BE2C (cell line): ENCODE results near the gene FYCO1. TPM values are rescaled to one million over a fixed set of nuclear protein-coding genes. Genes with fewer than 3 reads are reported as not detected.
A peak's percentile ranks its signal among the peaks of the same experiment; 100 is the strongest.
"Not testable (repeated sequence)": the region's sequence is repeated elsewhere in the genome, so short reads cannot be mapped to it uniquely, and the experiment has no call there.

Source experiments
- DNase-seq: peaks from one replicate; pipeline ENCODE4 v3.0.0-alpha.2; 2020
- H3K27me3 ChIP-seq: fragments of 250-450 bp; sonication (Bioruptor Pico); 2 replicates; pipeline ENCODE4 v1.5.1; 2020; ENCODE audit warnings: mild to moderate bottlenecking
- H3K36me3 ChIP-seq: fragments of 250-450 bp; sonication (Bioruptor Pico); 2 replicates; pipeline ENCODE4 v1.5.1; 2020; ENCODE audit warnings: mild to moderate bottlenecking
- H3K4me1 ChIP-seq: fragments of 250-450 bp; sonication (Bioruptor Pico); 2 replicates; pipeline ENCODE4 v1.5.1; 2020
- H3K4me3 ChIP-seq: 2 replicates; pipeline ENCODE4 v1.5.1; 2011; ENCODE audit warnings: low read depth, low read length
- H3K9me3 ChIP-seq: fragments of 250-450 bp; sonication (Bioruptor Pico); 2 replicates; pipeline ENCODE4 v1.5.1; 2020
- polyA plus RNA-seq: library from polyadenylated mRNA; unstranded; fragments of >200 nt; gene quantifications from one replicate; pipeline ENCODE4 v1.2.1, GENCODE V29; 2012; ENCODE audit warnings: low read depth, missing spikeins; ENCODE audit not compliant: insufficient read length, insufficient read depth
- TF ChIP-seq, protein P1 (sequence below): IDR thresholded peaks from 2 replicates; pipeline ENCODE4 v1.5.1; 2012; ENCODE audit warnings: mild to moderate bottlenecking, low read depth, low read length

FYCO1 gene
- polyA plus RNA-seq, result 0.52 TPM

DNA sequence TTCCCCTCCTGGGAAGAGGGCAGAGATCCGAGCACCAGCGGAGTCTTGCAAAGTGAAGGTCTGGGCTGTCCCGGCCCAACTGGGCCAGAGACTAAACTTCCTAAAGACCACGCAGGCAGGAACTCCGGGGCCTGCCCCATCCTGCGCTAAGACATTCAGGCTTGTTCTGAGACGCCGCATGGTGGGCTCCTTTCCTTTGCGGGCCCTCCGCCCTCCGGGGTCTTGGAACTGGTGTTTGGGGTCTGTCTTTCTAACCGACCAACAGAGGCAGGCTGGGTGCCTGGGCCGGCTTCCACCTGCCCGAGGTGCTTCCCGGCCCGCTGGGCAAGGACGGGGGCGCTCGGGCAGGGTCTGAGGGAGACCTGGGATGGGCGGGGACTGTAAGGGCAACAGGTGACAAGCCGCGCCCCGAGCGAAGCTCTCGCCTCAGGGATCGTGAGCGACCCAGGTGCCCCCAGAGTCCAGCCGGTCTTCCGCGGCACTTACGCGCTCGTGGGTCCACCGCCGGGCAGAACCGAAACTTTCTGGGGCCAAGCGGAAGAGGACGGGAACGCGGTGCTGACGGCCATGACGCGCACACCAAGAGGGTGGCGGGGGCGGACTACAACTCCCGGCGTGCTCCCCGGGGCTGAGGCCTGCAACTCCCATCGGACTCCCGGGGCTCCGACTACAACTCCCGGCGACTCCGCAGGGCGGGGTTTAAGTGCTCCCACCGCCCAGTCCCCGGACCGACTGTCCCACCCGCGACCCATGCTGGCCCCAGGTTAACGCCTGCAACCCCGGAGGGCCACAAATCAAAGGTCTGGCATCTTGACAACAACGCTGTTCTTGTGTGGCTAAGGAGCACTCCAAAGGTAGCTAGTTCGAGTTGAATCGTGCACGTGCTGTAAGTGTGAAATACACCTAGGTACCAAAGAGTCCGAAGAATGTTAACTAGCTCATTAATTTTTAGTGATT is at the start of gene FYCO1:
Gene FYCO1, minus strand, starts transcription at position 589 of the 957 bp plus-strand sequence. CDS start 10,914 bp downstream, outside the sequence.
- TF ChIP-seq, protein P1, sequence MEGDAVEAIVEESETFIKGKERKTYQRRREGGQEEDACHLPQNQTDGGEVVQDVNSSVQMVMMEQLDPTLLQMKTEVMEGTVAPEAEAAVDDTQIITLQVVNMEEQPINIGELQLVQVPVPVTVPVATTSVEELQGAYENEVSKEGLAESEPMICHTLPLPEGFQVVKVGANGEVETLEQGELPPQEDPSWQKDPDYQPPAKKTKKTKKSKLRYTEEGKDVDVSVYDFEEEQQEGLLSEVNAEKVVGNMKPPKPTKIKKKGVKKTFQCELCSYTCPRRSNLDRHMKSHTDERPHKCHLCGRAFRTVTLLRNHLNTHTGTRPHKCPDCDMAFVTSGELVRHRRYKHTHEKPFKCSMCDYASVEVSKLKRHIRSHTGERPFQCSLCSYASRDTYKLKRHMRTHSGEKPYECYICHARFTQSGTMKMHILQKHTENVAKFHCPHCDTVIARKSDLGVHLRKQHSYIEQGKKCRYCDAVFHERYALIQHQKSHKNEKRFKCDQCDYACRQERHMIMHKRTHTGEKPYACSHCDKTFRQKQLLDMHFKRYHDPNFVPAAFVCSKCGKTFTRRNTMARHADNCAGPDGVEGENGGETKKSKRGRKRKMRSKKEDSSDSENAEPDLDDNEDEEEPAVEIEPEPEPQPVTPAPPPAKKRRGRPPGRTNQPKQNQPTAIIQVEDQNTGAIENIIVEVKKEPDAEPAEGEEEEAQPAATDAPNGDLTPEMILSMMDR, result no peak
- Histone ChIP-seq H3K27me3 (no peaks in the 10 kb centered on the region), H3K36me3 (no peaks in the 10 kb centered on the region), H3K9me3 (no peaks in the 10 kb centered on the region), H3K4me1 (no peaks in the 10 kb centered on the region), H3K4me3 (peak within 1 kb of the TSS; percentile 76)
- peak; percentile 81 for DNase-seq

DNA sequence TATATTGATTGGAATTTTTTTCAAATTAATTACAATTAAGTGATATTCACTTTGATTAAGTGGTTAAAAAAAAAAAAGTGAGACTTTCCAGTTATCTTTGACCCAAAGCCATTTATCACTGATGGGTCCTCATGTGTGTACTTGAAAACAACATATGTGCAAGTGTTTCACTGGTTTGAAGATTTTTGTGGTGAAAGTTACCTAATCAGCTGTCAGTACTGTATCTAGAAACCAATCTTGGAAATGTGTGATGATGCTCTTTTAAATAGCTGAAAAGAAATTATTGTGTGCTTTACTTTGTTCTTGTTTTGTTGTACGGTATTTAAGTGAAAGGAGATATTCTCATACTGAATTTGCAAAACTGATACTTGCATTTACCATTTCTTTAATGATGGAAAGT is 43.3 kb upstream of the FYCO1 start:
- TF ChIP-seq, protein P1, result no peak
- no peak for DNase-seq
- Histone ChIP-seq H3K4me1 (no peaks in the 10 kb centered on the region), H3K36me3 (no peaks in the 10 kb centered on the region), H3K9me3 (no peaks in the 10 kb centered on the region), H3K27me3 (no peaks in the 10 kb centered on the region), H3K4me3 (no peak overlapping the region)

DNA sequence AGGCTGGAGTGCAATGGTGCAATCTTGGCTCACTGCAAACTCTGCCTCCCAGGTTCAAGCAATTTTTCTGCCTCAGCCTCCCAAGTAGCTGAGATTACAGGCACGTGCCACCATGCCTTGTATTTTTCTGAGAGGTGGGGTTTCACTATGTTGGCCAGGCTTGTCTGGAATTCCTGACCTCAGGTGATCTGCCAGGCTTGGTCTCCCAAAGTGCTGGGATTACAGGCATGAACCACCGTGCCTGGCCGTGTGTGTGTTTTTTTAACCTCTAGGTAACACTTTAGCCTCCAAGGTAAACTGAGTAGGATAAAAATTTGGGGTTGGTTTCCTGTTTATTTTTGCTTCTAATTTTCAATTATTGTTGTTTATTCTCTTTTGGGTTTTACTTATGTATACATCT is 42.4 kb upstream of the FYCO1 start:
- H3K4me1 ChIP-seq, DNase-seq, H3K36me3 ChIP-seq, H3K4me3 ChIP-seq, H3K9me3 ChIP-seq, H3K27me3 ChIP-seq: not testable (repeated sequence)

DNA sequence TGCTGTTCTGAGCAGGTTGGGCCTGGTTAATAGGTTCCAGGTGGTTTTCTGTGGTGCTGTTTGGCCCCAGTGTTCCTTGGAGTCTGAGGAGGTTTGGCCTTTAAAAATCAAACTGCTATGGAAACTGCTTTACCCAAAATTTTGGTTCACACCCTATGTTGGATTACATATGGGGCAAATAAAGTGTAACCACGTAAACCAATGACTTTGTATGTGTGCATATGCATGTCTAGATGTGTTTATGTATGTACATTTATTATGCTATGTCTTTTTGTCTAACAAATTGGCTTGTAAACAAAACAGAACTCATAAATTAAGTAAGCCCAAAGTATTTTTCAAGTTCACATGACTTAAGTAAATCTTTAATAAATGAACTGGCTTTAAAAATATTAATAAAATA is 40.6 kb upstream of the FYCO1 start:
- no peak overlapping the region for H3K4me3 ChIP-seq
- no peaks in the 10 kb centered on the region for H3K4me1 ChIP-seq
- no peak for DNase-seq
- H3K36me3 ChIP-seq, result no peaks in the 10 kb centered on the region
- TF ChIP-seq, protein P1, result no peak
- H3K9me3 ChIP-seq, result no peaks in the 10 kb centered on the region
- H3K27me3 ChIP-seq, result no peaks in the 10 kb centered on the region

DNA sequence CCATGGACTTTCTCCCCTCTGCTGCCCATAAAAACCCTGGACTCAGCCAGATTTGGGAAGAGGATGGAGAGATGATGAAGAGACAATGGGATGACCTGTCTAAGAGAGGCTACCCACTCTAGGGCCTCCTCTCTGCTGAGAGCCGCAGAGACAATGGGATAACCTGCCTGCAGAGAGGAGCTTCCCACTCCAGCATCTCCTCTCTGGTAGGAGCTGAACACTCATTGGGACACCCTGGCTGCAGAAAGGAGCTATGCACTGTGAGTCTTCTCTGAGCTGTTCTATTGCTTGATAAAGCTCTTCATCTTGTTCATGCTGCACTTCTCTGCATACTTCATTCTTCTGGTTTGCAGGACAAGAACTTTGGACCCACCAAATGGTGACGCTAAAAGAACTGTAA is 36.1 kb upstream of the FYCO1 start:
- DNase-seq, result no peak
- Histone ChIP-seq H3K36me3 (no peaks in the 10 kb centered on the region), H3K27me3 (no peaks in the 10 kb centered on the region), H3K9me3 (no peaks in the 10 kb centered on the region), H3K4me3 (no peak overlapping the region), H3K4me1 (no peaks in the 10 kb centered on the region)
- TF ChIP-seq, protein P1, result no peak

DNA sequence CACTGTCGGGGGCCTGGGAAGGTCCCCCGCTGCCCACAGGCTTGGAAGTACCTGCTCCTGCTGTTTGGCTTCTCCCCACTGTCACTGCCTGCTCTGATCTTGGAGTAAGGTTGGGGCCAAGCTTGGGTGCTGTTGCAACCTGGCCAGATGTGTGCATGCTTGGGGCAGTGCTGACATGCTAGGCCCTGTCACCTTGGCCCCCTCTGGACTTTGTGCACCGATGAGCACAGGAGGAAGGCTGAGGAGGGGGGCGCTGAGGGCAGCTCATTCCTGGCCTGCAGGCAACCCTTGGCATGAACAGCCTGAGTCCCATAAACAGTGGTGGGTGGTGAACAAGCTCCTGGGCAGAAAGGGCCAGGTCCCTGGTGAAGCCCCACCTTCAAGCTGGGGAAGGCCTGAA is 35.6 kb upstream of the FYCO1 start:
- TF ChIP-seq, protein P1, result no peak
- no peak for DNase-seq
- H3K27me3 ChIP-seq, result no peaks in the 10 kb centered on the region
- H3K4me3 ChIP-seq, result no peak overlapping the region
- no peaks in the 10 kb centered on the region for H3K4me1 ChIP-seq
- H3K36me3 ChIP-seq, result no peaks in the 10 kb centered on the region
- H3K9me3 ChIP-seq, result no peaks in the 10 kb centered on the region
